NCI-H748 (cell line): Measurements from ENCODE around the gene SLC35F2.
"Not testable (repeated sequence)": the region's sequence is repeated elsewhere in the genome, so short reads cannot be mapped to it uniquely, and the experiment has no call there.

Experiments
- DNase-seq: peaks from one replicate; lab custom pipeline; 2025; ENCODE audit not compliant: unreplicated experiment; lab: John Stamatoyannopoulos, UW

Gene SLC35F2, protein sequence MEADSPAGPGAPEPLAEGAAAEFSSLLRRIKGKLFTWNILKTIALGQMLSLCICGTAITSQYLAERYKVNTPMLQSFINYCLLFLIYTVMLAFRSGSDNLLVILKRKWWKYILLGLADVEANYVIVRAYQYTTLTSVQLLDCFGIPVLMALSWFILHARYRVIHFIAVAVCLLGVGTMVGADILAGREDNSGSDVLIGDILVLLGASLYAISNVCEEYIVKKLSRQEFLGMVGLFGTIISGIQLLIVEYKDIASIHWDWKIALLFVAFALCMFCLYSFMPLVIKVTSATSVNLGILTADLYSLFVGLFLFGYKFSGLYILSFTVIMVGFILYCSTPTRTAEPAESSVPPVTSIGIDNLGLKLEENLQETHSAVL

DNA sequence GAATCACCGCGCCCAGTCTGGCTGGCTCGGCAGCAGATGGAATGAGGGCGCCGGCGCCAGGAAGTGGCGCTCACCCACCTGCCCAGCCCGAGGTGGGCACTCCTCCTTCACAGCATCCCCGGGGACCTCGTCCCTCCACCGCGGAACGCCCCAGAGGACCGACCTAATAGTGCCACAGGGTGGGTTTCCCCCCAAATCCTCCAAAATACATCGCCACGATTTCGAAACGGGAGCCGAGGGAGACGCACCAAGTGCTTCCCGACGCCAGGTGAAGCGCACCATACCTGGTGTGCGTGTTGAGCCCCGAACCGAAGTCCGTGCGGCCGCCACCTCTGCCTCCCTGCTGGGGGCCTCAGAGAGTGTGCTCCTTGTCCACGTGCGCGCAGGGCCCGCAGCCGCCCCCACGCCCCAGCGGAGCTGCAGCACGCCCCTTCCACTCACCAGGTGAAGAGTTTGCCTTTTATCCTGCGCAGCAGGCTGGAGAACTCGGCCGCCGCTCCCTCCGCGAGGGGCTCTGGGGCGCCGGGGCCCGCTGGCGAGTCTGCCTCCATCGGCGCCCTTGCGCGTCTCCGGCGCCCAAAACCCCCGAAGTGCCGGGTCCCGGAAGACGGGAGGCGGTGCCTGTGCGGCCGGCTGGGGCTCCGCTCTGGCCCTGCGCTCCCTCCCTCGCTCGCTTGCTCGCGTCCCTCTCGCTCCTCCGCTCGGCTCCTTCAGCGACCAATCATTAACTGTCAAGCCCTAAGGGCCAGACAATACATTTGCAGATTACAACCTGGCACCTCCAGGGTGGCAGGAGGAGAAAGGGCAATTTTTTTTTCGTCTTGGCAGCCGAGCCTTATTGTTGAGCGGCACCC lies at the start of gene SLC35F2:
SLC35F2 (minus strand) TSS at position 571 of the 854 bp plus-strand sequence; CDS start at position 551, 20 bp downstream.
- DNase-seq = peak; percentile 86

DNA sequence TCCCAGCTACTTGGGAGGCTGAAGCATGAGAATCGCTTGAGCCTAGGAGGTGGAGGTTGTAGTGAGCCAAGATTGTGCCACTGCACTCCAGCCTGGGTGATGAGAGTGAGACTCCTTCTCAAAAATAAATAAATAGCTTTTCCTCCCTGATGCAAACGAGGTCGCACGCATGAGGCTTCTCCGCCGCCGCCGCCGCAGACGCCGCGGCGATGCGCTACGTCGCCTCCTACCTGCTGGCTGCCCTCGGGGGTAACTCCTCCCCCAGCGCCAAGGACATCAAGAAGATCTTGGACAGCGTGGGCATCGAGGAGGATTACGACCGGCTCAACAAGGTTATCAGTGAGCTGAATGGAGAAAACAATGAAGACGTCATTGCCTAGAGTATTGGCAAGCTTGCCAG lies 49.6 kb upstream of the SLC35F2 start:
- no peak for DNase-seq

DNA sequence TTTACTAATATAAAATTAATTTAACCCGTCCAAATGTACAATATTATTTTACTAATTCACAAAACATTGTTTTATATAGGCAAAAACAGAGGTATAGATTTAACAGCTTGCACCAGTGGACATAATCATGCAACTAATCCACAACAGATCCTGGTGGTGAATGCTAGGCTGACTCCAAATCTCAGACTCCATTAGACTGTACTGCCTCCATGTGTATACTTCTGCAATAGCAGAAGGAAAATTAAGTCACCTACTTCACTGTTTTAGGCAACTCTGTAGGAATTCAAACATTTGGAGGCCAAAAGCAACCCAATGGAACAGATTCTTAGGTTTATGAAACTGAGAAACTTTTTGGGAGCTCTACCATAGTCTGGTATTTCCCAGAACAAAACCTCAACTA lies 39.7 kb upstream of the SLC35F2 start:
- peak; percentile 2 for DNase-seq

DNA sequence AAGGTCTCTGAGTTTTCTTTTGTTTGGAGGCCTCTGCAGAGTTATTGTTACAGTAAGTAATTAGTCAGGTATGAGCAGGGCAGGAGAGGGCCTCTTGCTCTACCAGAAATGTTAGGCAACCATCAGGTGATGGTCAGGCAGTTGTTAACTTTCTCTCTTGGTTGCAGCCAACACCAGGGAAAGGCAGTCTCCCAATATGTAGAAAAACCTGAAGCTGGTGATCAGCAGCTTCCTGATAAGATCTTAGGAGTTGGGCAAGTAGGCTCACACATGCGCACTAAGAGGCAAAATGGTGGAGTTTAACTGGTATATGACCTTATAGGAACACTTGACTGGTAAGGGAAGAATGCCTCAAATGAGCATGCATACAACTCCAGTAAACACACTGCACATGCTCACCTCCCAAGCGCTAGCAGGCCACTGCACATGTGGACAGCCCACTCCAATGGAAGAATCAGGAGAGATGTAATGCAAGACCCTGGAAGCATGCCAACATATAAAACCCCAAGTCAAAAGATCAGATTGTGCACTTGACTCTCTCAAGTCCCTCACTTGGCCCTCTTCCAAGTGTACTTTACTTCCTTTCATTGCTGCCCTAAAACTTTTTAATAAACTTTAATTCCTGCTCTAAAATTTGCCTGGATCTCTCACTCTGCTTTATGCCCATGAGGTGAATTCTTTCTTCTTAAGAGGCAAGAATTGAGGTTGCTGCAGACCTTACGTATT lies 23.7 kb upstream of the SLC35F2 start:
- no peak for DNase-seq

DNA sequence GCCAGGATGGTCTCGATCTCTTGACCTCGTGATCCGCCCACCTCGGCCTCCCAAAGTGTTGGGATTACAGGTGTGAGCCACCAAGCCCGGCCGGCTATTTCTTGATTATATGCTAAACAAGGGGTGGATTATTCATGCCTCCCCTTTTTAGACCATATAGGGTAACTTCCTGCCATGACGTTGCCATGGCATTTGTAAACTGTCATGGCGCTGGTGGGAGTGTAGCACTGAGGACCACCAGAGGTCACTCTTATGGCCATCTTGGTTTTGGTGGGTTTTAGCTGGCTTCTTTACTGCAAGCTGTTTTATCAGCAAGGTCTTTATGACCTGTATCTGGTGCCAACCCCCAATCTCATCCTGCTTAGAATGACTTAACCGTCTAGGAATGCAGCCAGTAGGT lies 22.9 kb upstream of the SLC35F2 start:
- DNase-seq = not testable (repeated sequence)

DNA sequence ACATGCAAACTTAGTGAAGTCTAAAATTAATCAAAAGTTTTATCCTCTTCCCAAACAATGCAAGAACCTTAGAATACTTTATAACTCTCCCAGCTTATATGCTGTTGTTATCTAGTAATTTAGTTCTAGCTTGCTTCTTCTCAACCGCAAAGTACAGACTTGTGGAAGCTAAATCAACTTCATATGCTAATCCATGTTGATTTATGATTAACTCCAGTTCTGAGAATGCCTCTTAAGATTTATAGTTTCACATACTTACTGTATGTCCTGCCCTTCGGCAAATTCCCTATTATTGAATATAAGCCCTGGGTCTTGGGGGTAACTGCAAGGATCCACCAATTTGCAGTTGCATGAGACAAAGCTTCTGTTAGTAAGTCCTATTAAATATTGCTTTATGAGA lies 17.6 kb upstream of the SLC35F2 start:
- DNase-seq = no peak

DNA sequence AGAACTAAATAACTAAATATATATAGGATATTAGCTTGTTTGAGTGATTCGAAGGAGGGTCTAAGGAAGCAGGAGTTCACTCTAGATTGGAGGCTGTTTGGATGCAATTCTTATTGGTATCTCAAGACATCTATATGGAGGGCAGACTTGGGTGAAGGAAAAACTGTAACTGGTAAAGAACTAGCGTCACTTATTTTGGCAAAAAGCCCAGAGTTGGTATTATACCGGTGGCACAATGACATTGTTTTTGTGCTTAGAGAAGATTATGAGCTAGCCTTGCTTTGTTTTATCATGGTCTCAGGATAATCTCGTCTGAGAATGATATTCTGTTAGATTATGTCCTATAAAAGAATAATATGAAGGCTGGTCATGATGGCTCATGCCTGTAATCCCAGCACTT lies 6.0 kb upstream of the SLC35F2 start:
- DNase-seq = peak; percentile 1

DNA sequence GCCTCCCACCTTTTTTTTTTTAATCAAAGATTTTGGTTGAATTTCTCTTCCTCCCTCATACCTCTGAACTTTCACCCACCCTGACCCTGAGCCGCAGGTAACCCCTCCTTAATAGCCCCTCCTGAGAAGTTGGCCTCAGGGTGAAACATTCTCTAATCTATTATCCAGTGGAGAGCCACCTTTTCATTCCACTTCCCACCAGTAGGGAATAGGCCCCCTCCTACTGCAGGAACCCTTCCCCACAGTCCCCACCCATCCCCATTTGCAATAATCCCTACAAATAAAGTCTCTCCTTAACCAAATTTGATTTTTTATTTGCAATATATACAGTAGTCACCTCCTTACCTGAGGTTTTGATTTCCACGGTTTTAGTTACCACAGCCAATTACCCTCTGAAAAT lies 2.1 kb upstream of the SLC35F2 start:
- DNase-seq = no peak

DNA sequence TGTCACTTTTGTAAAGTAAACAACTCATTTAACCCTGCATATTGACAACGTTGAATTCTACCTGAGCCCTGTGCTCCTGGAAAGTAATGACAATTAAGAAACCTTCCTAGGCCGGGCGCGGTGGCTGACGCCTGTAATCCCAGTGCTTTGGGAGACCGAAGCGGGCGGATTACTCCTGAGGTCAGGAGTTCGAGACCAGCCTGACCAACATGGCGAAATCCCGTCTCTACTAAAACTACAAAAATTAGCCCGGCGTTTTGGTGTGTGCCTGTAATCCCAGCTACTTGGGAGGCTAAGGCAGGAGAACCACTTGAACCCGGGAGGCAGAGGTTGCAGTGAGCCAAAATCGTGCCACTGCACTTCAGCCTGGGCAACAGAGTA lies 1.6 kb upstream of the SLC35F2 start:
- peak; percentile 19 for DNase-seq

DNA sequence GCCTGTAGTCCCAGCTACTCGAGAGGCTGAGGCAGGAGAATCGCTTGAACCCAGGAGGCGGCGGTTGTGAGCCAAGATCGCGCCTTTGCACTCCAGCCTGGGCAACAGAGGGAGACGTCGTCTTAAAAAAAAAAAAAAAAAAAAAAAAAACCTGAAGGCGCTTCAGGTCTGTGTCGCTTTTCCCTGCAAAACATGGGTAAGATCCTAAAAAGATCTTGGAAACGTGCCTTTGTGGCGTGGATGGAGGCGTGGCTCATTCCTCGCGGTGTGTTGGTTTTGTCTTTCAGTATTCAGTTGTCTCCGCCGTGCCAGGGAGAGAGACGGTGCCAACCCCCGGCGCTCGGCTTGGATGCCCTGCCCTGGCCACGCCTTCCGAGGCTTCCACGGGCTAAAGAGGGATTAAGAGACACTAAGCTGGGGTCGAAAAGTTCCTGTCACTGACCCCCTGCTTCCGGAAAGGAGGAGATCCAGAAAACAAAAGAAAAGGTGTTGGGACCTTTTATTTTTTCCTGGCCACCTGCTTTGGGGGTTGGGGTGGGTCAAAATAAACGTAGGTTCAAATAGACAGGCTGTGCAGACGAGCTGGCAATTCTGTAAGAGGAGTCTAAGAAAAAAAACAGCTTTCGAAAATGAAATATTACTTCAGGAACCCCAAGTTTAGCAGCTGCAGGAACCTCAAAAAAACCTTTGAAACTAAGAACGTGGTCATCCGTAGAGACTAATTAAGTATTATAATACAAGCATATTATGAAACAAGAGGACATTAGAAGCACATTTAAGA lies 1.1 kb upstream of the SLC35F2 start:
- DNase-seq = peak; percentile 66

DNA sequence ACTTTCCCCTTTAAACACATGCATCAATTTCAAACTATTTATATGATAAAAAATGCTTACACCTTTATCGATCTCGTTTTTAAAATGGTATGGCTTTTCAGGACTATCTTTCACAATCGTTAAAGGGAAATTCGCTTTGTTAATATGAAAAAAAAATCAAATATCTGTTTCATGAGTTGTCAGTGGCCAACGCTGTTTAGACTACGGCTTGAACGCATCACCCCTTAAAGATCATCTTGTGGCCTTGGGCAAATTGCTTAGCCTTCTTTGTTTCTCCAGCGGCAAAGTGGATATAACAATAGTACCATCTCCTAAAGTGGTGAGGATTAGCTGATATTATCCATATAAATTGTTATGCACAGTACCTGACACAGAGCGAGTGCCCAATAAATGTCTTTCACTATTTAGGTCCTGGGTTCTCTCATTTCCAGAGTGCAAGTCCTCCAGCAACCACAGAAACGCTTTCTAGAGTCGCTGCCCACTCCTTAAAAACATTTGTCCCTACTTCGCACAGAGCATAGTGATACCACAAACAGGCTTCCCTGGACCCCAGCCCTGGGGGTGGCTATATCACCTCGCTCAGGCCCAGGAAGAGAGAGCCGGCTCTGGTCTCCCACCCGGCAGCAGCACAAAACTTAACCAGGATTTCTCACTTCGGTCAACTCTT lies 904 bp downstream of the SLC35F2 start:
- no peak for DNase-seq

DNA sequence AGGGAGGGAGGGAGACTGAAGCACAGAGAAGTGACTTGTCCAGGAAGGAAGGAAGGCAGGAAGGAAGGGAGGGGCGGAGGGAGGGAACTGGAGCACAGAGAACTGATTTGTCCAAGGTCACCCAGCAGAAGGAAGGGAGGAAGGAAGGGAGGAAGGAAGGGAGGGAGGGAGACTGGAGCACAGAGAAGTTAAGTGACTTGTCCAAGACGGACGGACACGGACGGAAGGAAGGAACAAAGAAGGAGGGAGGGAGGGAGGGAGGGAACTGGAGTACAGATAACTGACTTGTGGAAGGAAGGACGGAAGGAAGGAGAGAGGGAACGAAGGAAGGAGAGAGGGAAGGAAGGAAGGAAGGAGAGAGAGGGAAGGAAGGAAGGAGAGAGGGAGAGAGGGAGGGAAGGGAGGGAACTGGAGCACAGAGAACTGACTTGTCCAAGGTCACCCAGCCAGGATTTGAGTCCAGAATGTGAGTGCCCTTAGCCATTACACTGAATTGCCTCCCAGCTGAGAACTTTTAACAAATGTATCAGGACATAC lies 1.5 kb downstream of the SLC35F2 start:
- no peak for DNase-seq

DNA sequence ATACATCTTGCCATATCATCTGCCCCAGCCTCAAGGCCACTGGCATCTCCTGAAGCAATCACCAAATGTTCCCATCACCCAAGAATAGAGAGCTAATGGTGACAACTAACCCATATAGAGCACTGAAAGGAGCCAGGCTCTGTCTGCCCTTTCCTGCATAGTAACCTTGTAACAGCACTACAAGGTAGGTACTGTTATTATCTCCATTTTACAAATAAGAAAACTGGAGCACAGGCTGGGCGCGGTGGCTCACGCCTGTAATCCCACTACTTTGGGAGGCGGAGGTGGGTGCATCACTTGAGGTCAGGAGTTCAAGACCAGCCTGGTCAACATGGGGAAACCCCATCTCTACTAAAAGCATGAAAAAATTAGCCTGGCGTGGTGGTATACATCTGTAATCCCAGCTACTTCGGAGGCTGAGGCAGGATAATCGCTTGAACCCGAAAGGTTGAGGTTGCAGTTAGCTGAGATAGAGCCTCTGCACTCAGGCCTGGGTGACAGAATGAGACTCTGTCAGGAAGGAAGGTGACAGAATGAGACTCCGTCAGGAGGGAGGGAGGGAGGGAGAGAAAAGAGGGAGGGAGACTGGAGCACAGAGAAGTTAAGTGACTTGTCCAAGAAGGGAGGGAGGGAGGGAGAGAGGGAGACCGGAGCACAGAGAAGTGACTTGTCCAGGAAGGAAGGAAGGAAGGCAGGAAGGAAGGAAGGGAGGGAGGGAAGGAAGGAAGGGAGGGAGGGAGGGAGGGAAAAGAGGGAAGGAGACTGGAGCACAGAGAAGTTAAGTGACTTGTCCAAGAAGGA lies 2.2 kb downstream of the SLC35F2 start:
- no peak for DNase-seq

DNA sequence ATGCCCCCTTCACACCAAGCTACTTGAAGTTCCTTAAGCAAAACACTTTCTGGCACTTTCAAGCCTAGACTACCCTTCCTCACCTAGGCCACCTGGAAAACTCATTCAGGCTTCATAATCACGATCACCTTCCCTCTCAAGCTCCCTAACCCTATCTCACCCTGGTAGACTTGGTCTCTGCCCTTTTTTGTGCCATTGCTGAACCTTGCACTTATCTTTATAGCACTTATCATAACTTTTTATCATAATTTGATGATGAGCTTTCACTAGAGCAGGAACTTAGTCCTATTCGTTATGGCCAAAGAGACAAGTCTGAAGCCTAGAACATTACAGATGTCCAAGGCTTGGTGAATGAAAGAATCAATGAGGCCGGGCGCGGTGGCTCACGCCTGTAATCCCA lies 5.5 kb downstream of the SLC35F2 start:
- no peak for DNase-seq

DNA sequence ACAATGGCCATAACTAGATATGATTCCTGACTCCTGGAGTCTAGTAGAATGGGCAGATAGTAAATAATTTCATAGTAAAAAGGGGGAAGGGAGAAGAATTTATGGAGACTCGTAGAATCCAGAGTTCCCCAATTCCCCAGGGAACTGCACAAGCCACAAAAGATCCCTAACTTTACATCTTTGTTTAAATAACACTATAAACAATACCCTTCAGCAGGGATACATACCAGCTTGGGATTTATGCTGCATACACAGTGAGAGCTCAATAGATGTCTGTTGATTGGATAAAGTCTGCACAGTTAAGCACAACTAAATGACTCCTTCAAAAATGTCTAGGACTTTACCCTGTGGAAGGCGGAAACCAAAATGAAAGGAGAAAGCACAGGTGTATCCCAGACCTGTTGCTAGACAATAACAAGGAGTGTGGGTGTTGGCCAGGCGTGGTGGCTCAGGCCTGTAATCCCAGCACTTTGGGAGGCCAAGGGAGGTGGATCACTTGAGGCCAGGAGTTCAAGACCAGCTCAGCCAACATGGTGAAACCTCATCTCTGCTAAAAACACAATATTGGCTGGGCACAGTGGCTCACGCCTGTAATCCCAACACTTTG lies 6.8 kb downstream of the SLC35F2 start:
- no peak for DNase-seq

DNA sequence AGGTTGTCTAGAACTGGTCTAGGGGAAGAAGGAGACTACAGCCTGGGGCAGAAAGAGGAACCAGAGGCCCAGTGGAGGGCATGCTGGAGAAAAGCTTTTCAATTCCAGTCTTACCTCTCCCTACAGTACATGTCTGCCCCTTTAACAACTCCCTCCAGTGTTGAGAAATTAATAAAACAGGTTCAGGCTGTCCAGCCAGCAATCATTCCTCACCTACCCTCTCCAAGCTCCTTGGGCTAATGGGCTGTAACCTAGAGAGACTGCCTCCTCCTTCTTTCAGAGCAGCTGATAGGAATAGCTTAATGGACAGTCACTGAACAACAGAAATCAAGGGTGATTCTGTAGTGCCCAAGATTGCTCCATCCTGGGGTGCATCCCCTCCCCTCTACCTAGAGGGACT lies 8.8 kb downstream of the SLC35F2 start:
- DNase-seq = no peak

DNA sequence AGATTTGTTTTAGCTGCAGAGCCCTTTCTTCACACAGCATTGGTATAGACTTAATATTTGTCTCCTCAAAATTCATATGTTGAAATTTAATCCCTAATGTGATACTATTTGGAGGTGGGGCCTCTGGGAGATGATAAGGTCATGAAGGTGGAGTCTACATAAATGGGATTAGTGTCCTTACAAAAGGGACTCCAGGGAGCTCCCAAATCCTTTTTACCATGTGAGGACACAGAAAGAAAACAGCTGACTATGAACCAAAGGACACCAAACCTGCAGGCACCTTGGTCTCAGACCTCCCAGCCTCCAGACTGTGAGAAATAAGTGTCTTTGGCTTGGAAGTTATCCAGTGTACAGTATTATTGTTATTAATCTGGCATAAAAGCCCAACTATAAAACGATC lies 10.2 kb downstream of the SLC35F2 start:
- no peak for DNase-seq

DNA sequence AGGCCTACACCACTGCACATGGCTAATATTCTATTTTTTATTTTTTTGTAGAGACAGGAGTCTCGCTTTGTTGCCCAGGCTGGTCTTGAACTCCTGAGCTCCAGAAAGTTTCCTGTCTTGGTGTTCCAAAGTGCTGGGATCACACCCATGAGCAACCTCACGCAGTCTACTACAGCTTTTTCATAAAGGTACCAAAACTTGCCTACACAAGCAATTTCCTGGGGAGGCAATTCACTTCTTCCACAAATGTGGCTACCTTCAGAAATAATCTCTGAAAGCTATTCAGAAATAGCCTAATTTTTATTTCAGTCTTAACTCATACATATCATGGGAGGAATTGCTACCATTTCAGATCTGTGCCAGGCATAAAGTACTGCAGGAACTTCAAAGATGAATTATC lies 11.4 kb downstream of the SLC35F2 start:
- no peak for DNase-seq

DNA sequence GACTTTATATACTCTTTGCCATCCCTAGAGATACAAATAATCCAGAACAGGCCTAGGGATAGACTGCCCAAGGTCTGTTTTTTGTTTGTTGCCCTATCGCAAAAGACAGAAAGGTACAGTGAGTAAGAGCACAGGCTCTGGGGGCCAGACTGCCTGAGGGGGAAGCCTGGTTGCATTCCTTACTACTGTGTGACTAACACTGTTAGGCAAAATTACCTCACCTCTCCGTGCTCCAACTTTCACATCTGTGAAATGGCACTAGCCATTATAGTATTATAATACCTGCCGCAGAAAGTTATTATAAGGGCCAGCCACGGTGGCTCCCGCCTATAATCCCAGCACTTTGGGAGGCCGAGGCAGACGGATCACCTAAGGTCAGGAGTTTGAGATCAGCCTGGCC lies 14.5 kb downstream of the SLC35F2 start:
- no peak for DNase-seq
